Neural cell (in vitro differentiated cells): ENCODE data around the gene RAPGEF4. TPM values are rescaled to one million over a fixed set of nuclear protein-coding genes. Genes with fewer than 3 reads are reported as not detected.

Experiments used
- H2AFZ ChIP-seq: fragments of 200-600, 300-800 bp; sonication (generic), shearing (Covaris generic); 2 replicates; pipeline ENCODE4 v1.6.0; 2014; ENCODE audit warnings: low read depth, mild to moderate bottlenecking, antibody characterized with exemption, low read length, moderate library complexity
- H3F3A ChIP-seq: fragments of 200-600 bp; shearing (Covaris generic); 2 replicates; pipeline ENCODE4 v1.6.1; 2016; ENCODE audit warnings: mild to moderate bottlenecking, moderate library complexity, mixed read lengths, antibody characterized with exemption, low read length; ENCODE audit not compliant: insufficient read depth, poor library complexity, severe bottlenecking
- H3K27ac ChIP-seq: fragments of 200-600, 300-800 bp; sonication (generic), shearing (Covaris generic); 2 replicates; pipeline ENCODE4 v1.5.1; 2014; ENCODE audit warnings: mild to moderate bottlenecking, low read length, moderate library complexity
- H3K27me3 ChIP-seq: fragments of 300-800, 200-600 bp; sonication (generic), shearing (Covaris generic); 2 replicates; pipeline ENCODE4 v1.6.0; 2014; ENCODE audit warnings: mild to moderate bottlenecking, low read depth, low read length, moderate library complexity; ENCODE audit not compliant: insufficient read depth
- H3K36me3 ChIP-seq: fragments of 300-800, 200-600 bp; sonication (generic), shearing (Covaris generic); 2 replicates; pipeline ENCODE4 v1.5.1; 2014; ENCODE audit warnings: mild to moderate bottlenecking, antibody characterized with exemption, low read length, moderate library complexity; ENCODE audit not compliant: insufficient read depth
- H3K4me2 ChIP-seq: fragments of 300-800, 200-600 bp; sonication (generic), shearing (Covaris generic); 2 replicates; pipeline ENCODE4 v1.6.0; 2014; ENCODE audit warnings: mild to moderate bottlenecking, low read length
- H3K4me3 ChIP-seq: fragments of 300-800, 200-600 bp; sonication (generic), shearing (Covaris generic); 2 replicates; pipeline ENCODE4 v1.5.1; 2014; ENCODE audit warnings: mild to moderate bottlenecking, low read length, moderate library complexity
- H3K79me2 ChIP-seq: fragments of 200-600 bp; shearing (Covaris generic); replicated peaks from 2 replicates; pipeline ENCODE4 v1.6.0; 2014; ENCODE audit warnings: mild to moderate bottlenecking, low read length, moderate library complexity; ENCODE audit not compliant: insufficient read depth
- H3K9ac ChIP-seq: fragments of 300-800, 200-600 bp; sonication (generic), shearing (Covaris generic); 2 replicates; pipeline ENCODE4 v1.6.1; 2016; ENCODE audit warnings: mild to moderate bottlenecking, low read length, mixed read lengths
- H3K9me2 ChIP-seq: fragments of 200-600 bp; shearing (Covaris generic); 2 replicates; pipeline ENCODE4 v1.6.1; 2016; ENCODE audit warnings: mild to moderate bottlenecking, low read length, mixed read lengths; ENCODE audit not compliant: insufficient read depth
- H3K9me3 ChIP-seq: fragments of 200-600, 300-800 bp; sonication (generic), shearing (Covaris generic); 2 replicates; pipeline ENCODE4 v1.6.1; 2016; ENCODE audit warnings: mild to moderate bottlenecking, mixed run types, low read length, moderate library complexity, mixed read lengths
- H4K20me1 ChIP-seq: fragments of 200-600 bp; shearing (Covaris generic); 2 replicates; pipeline ENCODE4 v1.6.1; 2016; ENCODE audit warnings: mild to moderate bottlenecking, mixed run types; ENCODE audit not compliant: insufficient read depth
- CTCF ChIP-seq: fragments of 450-650 bp; IDR thresholded peaks from 2 replicates; pipeline ENCODE4 v1.5.1; 2014; ENCODE audit warnings: antibody characterized with exemption, mild to moderate bottlenecking, moderate library complexity; ENCODE audit not compliant: poor library complexity, severe bottlenecking
- EP300 ChIP-seq: fragments of 450-650 bp; conservative IDR thresholded peaks from 2 replicates; pipeline ENCODE4 v1.6.1; 2014; ENCODE audit warnings: antibody characterized with exemption, mild to moderate bottlenecking, moderate library complexity; ENCODE audit not compliant: poor library complexity, severe bottlenecking
- EZH2 ChIP-seq: fragments of 200-600, 300-800 bp; shearing (Covaris generic), sonication (generic); IDR thresholded peaks from 2 replicates; pipeline ENCODE4 v1.6.1; 2014; ENCODE audit warnings: antibody characterized with exemption, low read length, borderline replicate concordance, mild to moderate bottlenecking; ENCODE audit not compliant: insufficient read depth, poor library complexity, severe bottlenecking
- MXI1 ChIP-seq: fragments of 450-650 bp; conservative IDR thresholded peaks from 2 replicates; pipeline ENCODE4 v1.6.1; 2014; ENCODE audit warnings: antibody characterized with exemption, mild to moderate bottlenecking; ENCODE audit not compliant: poor library complexity, severe bottlenecking
- POLR2AphosphoS5 ChIP-seq: IDR thresholded peaks from 2 replicates; pipeline ENCODE4 v1.6.1; 2012
- RAD21 ChIP-seq: fragments of 450-650 bp; conservative IDR thresholded peaks from 2 replicates; pipeline ENCODE4 v1.6.1; 2014; ENCODE audit warnings: antibody characterized with exemption, mild to moderate bottlenecking, moderate library complexity
- REST ChIP-seq: IDR thresholded peaks from 2 replicates; pipeline ENCODE4 v1.6.1; 2012; ENCODE audit warnings: borderline replicate concordance
- SMC3 ChIP-seq: fragments of 450-650 bp; conservative IDR thresholded peaks from 2 replicates; pipeline ENCODE4 v1.6.1; 2014; ENCODE audit warnings: antibody characterized with exemption, mild to moderate bottlenecking, moderate library complexity; ENCODE audit not compliant: poor library complexity
- TAF1 ChIP-seq: IDR thresholded peaks from 2 replicates; pipeline ENCODE4 v1.6.1; 2012; ENCODE audit warnings: low read depth
- polyA plus RNA-seq: library from polyadenylated mRNA; depleted of rRNA; stranded (reverse); fragments of >200 nt; gene quantifications from 2 replicates; pipeline ENCODE4 v1.2.3, GENCODE V29; 2014

The RAPGEF4 gene
- polyA plus RNA-seq, 1 donor from 2014 or later: 10.4 TPM

DNA sequence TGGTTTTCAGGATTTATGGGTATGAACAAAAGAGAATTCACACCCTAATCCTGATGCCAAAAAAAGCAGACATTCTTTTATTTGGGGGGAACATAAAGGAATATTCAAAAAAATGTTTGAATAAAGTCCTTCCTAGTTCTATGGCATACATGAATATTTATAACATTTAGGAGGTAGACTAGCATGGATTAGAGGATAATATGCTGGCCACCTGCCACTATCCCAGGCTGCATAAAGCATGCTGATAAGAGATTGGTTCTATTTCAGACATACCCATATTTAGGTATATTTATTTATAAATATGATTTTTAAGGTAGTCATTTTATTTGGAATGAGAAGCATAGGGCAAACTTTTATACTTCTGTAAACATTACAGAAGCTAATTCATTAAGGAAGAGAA is 305.1 kb downstream of the RAPGEF4 start:
- H3K79me2 ChIP-seq: no peaks in the 10 kb centered on the region
- no peaks in the 10 kb centered on the region for H3K9me3 ChIP-seq
- H3K36me3 ChIP-seq: no peaks in the 10 kb centered on the region
- H3F3A ChIP-seq: no peaks in the 10 kb centered on the region
- no peak overlapping the region for H2AFZ ChIP-seq
- H3K9me2 ChIP-seq: no peaks in the 10 kb centered on the region
- no peak overlapping the region for H3K27ac ChIP-seq
- no peaks in the 10 kb centered on the region for H4K20me1 ChIP-seq
- no peak overlapping the region for H3K4me2 ChIP-seq
- H3K9ac ChIP-seq: no peak overlapping the region
- H3K27me3 ChIP-seq: no peaks in the 10 kb centered on the region
- no peak for TF ChIP-seq SMC3
- no peak for TF ChIP-seq POLR2AphosphoS5
- no peak for TF ChIP-seq CTCF
- no peak for TF ChIP-seq REST
- TF ChIP-seq RAD21: no peak
- TF ChIP-seq EZH2: no peak
- TF ChIP-seq EP300: no peak
- TF ChIP-seq MXI1: no peak
- no peak for TF ChIP-seq TAF1
- H3K4me3 ChIP-seq: no peak overlapping the region

DNA sequence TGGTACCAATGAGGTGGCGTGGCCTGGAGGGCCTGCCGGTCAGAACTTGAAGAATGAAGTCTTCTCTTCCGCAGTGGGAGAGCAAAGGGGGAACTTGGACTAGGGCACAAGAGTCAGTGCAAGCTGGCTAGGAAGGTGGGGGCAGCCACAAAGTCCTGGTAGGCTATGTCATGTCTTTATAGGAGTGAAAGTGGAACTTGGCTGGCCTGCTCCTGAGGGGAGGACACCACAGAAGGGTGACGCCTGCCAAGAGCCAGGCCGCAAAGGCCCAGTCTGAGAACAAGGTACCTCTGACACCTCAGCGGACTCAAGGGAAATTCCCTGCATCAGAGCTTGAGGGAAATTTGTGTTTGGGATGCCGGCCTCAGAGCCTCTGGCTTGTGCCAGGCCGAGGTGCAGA is 307.8 kb downstream of the RAPGEF4 start:
- TF ChIP-seq EP300: no peak
- TF ChIP-seq TAF1: no peak
- TF ChIP-seq CTCF: no peak
- TF ChIP-seq POLR2AphosphoS5: no peak
- TF ChIP-seq REST: no peak
- TF ChIP-seq MXI1: no peak
- TF ChIP-seq RAD21: no peak
- Histone ChIP-seq H4K20me1 (no peaks in the 10 kb centered on the region), H3K9me3 (no peaks in the 10 kb centered on the region), H3K27me3 (no peaks in the 10 kb centered on the region), H3K79me2 (no peaks in the 10 kb centered on the region), H3F3A (no peaks in the 10 kb centered on the region), H3K9me2 (no peaks in the 10 kb centered on the region), H2AFZ (no peak overlapping the region), H3K4me3 (no peak overlapping the region), H3K9ac (no peak overlapping the region), H3K27ac (no peak overlapping the region), H3K4me2 (no peak overlapping the region), H3K36me3 (no peaks in the 10 kb centered on the region)
